ENCODE results near the gene TRAF7.

The TRAF7 gene

GRCh38 chr16:2210009-2210332, 54.4 kb downstream of the TRAF7 start:
- H3K79me2 ChIP-seq (ENCODE audit: insufficient read depth, low read length): peaks cover 26% of the 10 kb centered on the region
- H3K4me2 ChIP-seq (ENCODE audit: low read depth, low read length, poor library complexity, severe bottlenecking): no peak overlapping the region
- peaks cover 7% of the 10 kb centered on the region; the same call in 1 of the 2 replicates for H3F3A ChIP-seq (ENCODE audit: insufficient read depth)
- H3K9me3 ChIP-seq (ENCODE audit: insufficient read depth, low read length): no peaks in the 10 kb centered on the region
- H3K9me2 ChIP-seq (replicated peaks; ENCODE audit: insufficient read depth, low read length): no peaks in the 10 kb centered on the region
- no peak overlapping the region for H2AFZ ChIP-seq (ENCODE audit: low read depth, low read length, severe bottlenecking)
- no peak overlapping the region for H3K27ac ChIP-seq (ENCODE audit: low read depth, low read length)
- no peak overlapping the region for H3K9ac ChIP-seq (ENCODE audit: low read length)
- H4K20me1 ChIP-seq (ENCODE audit: low read depth, low read length): no peaks in the 10 kb centered on the region
- no peak overlapping the region for H3K4me3 ChIP-seq (ENCODE audit: insufficient read depth, low read length, poor library complexity, severe bottlenecking)
- H3K36me3 ChIP-seq (ENCODE audit: low read length): no peaks in the 10 kb centered on the region
- no peaks in the 10 kb centered on the region for H3K27me3 ChIP-seq (ENCODE audit: low read length)
- TF ChIP-seq EZH2phosphoT487 (conservative IDR thresholded peaks at IDR 0.05; ENCODE audit: low read length) (no peak), CTCF (IDR thresholded peaks at IDR 0.05; ENCODE audit: insufficient read depth, low read length, poor library complexity, severe bottlenecking) (no peak)

GRCh38 chr16:2210386-2211365, 55.1 kb downstream of the TRAF7 start, which contains the start of gene BRICD5:
TSS of gene BRICD5 (minus strand) at chr16:2210863. CDS start at chr16:2210833, 30 bp downstream.
- H3K27ac ChIP-seq (ENCODE audit: low read depth, low read length): no peak within 1 kb of the TSS
- TF ChIP-seq EZH2phosphoT487 (conservative IDR thresholded peaks at IDR 0.05; ENCODE audit: low read length) (no peak), CTCF (IDR thresholded peaks at IDR 0.05; ENCODE audit: insufficient read depth, low read length, poor library complexity, severe bottlenecking) (no peak)
- no peaks in the 10 kb centered on the region for H4K20me1 ChIP-seq (ENCODE audit: low read depth, low read length)
- H3K9me2 ChIP-seq (replicated peaks; ENCODE audit: insufficient read depth, low read length): no peaks in the 10 kb centered on the region
- H2AFZ ChIP-seq (ENCODE audit: low read depth, low read length, severe bottlenecking): no peak within 1 kb of the TSS
- H3F3A ChIP-seq (ENCODE audit: insufficient read depth): peaks cover 7% of the 10 kb centered on the region; the same call in 1 of the 2 replicates
- H3K4me3 ChIP-seq (ENCODE audit: insufficient read depth, low read length, poor library complexity, severe bottlenecking): no peak within 1 kb of the TSS
- no peaks in the 10 kb centered on the region for H3K9me3 ChIP-seq (ENCODE audit: insufficient read depth, low read length)
- H3K4me2 ChIP-seq (ENCODE audit: low read depth, low read length, poor library complexity, severe bottlenecking): no peak within 1 kb of the TSS
- H3K27me3 ChIP-seq (ENCODE audit: low read length): no peaks in the 10 kb centered on the region
- no peak within 1 kb of the TSS for H3K9ac ChIP-seq (ENCODE audit: low read length)
- peaks cover 26% of the 10 kb centered on the region for H3K79me2 ChIP-seq (ENCODE audit: insufficient read depth, low read length)
- H3K36me3 ChIP-seq (ENCODE audit: low read length): no peaks in the 10 kb centered on the region

- Histone ChIP-seq H3K9ac (ENCODE audit: low read length) (no peak overlapping the region), H3K4me3 (ENCODE audit: insufficient read depth, low read length, poor library complexity, severe bottlenecking) (no peak overlapping the region), H3K36me3 (ENCODE audit: low read length) (no peaks in the 10 kb centered on the region), H3K79me2 (ENCODE audit: insufficient read depth, low read length) (peaks cover 18% of the 10 kb centered on the region), H3K27ac (ENCODE audit: low read depth, low read length) (no peak overlapping the region), H3K27me3 (ENCODE audit: low read length) (no peaks in the 10 kb centered on the region), H3K9me3 (ENCODE audit: insufficient read depth, low read length) (no peaks in the 10 kb centered on the region), H3F3A (ENCODE audit: insufficient read depth) (peaks cover 13% of the 10 kb centered on the region; the same call in 1 of the 2 replicates), H3K9me2 (replicated peaks; ENCODE audit: insufficient read depth, low read length) (no peaks in the 10 kb centered on the region), H4K20me1 (ENCODE audit: low read depth, low read length) (no peaks in the 10 kb centered on the region), H2AFZ (ENCODE audit: low read depth, low read length, severe bottlenecking) (no peak overlapping the region), H3K4me2 (ENCODE audit: low read depth, low read length, poor library complexity, severe bottlenecking) (no peak overlapping the region)
- TF ChIP-seq EZH2phosphoT487 (conservative IDR thresholded peaks at IDR 0.05; ENCODE audit: low read length) (no peak), CTCF (IDR thresholded peaks at IDR 0.05; ENCODE audit: insufficient read depth, low read length, poor library complexity, severe bottlenecking) (no peak)
These were observed 56.4 kb downstream of the TRAF7 start for GRCh38 chr16:2211923-2212347.
